Spinal cord (tissue), 10 donors: Measurements from ENCODE around the gene OSBP2. TPM values are rescaled to one million over a fixed set of nuclear protein-coding genes. Genes with fewer than 3 reads are reported as not detected.

Source experiments
- DNase-seq, 6 donors: peaks; one replicate each; pipeline versions ENCODE4 v3.0.0 to v3.0.0-alpha.2; 2013 to 2015; ENCODE audit warnings: low spot score in 6 of 6, low read depth in 4 of 6
- H3K27ac ChIP-seq: one replicate; pipeline ENCODE4 v1.5.1; 2013; ENCODE audit warnings: low read depth, low read length, control low read depth
- H3K27me3 ChIP-seq: one replicate; pipeline ENCODE4 v1.6.1; 2013; ENCODE audit warnings: low read length; ENCODE audit not compliant: control insufficient read depth, insufficient read depth
- H3K36me3 ChIP-seq: one replicate; pipeline ENCODE4 v1.6.1; 2013; ENCODE audit warnings: low read length; ENCODE audit not compliant: control insufficient read depth, insufficient read depth
- H3K4me1 ChIP-seq: one replicate; pipeline ENCODE4 v1.6.1; 2013; ENCODE audit warnings: low read length; ENCODE audit not compliant: control insufficient read depth, insufficient read depth
- H3K4me3 ChIP-seq: one replicate; pipeline ENCODE4 v1.5.1; 2013; ENCODE audit warnings: low read depth, low read length, control low read depth
- H3K9me3 ChIP-seq: one replicate; pipeline ENCODE4 v1.6.1; 2013; ENCODE audit warnings: low read length; ENCODE audit not compliant: control insufficient read depth, insufficient read depth
- WGBS: methylation state at CpG from one replicate; pipeline ENCODE4 v1.1.5; 2013; ENCODE audit warnings: missing lambda C conversion rate; ENCODE audit not compliant: insufficient coverage; 5-methylcytosine and 5-hydroxymethylcytosine counted together
- polyA plus RNA-seq, 2 donors: library from polyadenylated mRNA; unstranded; fragments of 120-200 nt; gene quantifications; one replicate each; pipeline ENCODE4 v1.2.1, GENCODE V29; 2013; ENCODE audit not compliant: insufficient read length in 2 of 2
- total RNA-seq, 2 donors: library from RNA; depleted of rRNA in 1 of 2; stranded (reverse); fragments of 120-200 nt in 1 of 2; fragments of >200 nt in 1 of 2; gene quantifications; one replicate each; pipeline versions ENCODE4 v1.2.3 to v1.2.4, GENCODE V29; 2013 to 2014
- donor health status: healthy.

OSBP2 gene
- total and polyA plus RNA-seq, 4 donors = 20.7 to 25.0 (median 22.4) TPM

- H3K4me1 ChIP-seq = peaks cover 66% of the 10 kb centered on the region
- H3K9me3 ChIP-seq = no peaks in the 10 kb centered on the region
- peaks cover 47% of the 10 kb centered on the region for H3K36me3 ChIP-seq
- WGBS = 98% methylated on average over 8 of the region's 9 CpGs
- no peak overlapping the region for H3K4me3 ChIP-seq
- H3K27ac ChIP-seq = no peak overlapping the region
- no peak for DNase-seq
- H3K27me3 ChIP-seq = no peaks in the 10 kb centered on the region
Observed at GRCh38 chr22:30873086-30873650, 178.5 kb downstream of the OSBP2 start.

DNA sequence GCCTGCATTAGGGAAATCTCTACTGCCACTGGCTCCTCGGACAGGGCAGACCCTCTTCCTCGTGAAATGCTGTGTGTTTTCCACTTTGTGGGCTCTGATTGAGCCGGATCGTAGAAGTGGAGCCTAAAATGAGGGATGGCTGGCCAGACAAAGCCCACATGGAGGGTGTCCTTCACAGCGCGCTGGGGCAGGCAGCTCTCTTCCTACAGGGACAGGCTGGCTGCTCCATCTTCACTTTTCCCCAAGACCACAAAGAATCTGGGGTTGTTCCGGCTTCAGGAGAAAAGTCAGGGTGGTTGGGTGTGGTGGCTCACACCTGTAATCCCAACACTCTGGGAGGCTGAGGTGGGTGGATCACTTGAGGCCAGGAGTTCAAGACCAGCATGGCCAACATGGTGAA is 179.0 kb downstream of the OSBP2 start:
- DNase-seq = no peak
- no peak overlapping the region for H3K27ac ChIP-seq
- 91% methylated on average over 4 of the region's 7 CpGs for WGBS
- peaks cover 66% of the 10 kb centered on the region for H3K4me1 ChIP-seq
- no peaks in the 10 kb centered on the region for H3K27me3 ChIP-seq
- no peaks in the 10 kb centered on the region for H3K9me3 ChIP-seq
- H3K4me3 ChIP-seq = no peak overlapping the region
- peaks cover 52% of the 10 kb centered on the region for H3K36me3 ChIP-seq

DNA sequence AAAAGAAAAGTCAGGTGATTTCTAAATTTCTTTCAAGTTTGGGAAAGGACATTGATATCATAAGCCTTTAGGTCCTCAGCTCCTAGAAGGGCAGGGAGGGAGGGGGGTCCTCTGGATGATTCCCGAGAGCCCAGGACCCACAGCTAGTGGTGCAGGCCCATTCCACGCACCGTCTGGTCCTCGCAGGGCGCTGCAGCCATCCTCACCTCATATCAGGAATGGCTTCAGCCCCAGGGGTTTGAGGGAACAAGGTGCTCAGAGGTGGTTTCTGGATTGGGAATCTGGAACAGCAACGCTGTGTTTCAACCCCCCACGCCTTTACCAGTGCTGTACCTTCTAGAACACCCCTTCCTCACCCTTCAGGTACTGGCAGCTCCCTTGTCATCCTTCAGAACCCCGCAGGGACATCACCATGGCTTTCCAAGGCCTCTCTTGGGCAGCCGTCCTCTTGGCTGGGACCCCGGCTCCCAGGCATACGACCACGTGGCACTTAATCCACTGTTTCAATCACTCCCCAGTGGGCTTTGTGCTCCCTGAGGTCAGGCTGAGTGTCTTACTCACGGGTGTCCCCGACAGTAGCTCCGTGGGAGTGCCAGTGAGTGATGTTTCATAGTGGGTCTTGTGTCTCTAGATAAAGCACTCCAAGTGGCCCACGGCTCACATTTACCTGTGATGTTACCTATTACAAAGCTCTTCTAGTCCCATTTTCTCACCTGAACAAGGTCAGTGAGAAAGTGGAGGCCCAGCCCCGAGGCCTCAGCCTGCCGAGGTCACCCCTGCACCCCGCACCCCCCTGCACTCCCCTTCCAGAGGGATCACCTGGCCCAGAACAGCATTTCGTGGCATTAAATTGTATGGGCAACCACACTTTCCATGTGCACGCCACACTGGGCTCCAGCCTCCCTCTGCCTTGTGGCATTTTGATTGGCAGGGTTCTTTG is 180.0 kb downstream of the OSBP2 start:
- 77% methylated on average over 12 of the region's 21 CpGs for WGBS
- H3K9me3 ChIP-seq = no peaks in the 10 kb centered on the region

GRCh38 chr22:30875481-30876215 is 181.0 kb downstream of the OSBP2 start:
- 87% methylated on average over 14 of the region's 17 CpGs for WGBS
- Histone ChIP-seq H3K27me3 (no peaks in the 10 kb centered on the region), H3K4me1 (peaks cover 68% of the 10 kb centered on the region), H3K36me3 (peaks cover 50% of the 10 kb centered on the region), H3K27ac (no peak overlapping the region), H3K4me3 (no peak overlapping the region), H3K9me3 (no peaks in the 10 kb centered on the region)
- no peak for DNase-seq

More for the DNA sequence above, 180.0 kb downstream of the OSBP2 start:
- H3K36me3 ChIP-seq = peaks cover 52% of the 10 kb centered on the region
- H3K4me3 ChIP-seq = no peak overlapping the region
- no peak for DNase-seq
- H3K4me1 ChIP-seq = peaks cover 70% of the 10 kb centered on the region
- H3K27ac ChIP-seq = no peak overlapping the region
- H3K27me3 ChIP-seq = no peaks in the 10 kb centered on the region

GRCh38 chr22:30876221-30876751 is 181.6 kb downstream of the OSBP2 start:
- Histone ChIP-seq H3K27me3 (no peaks in the 10 kb centered on the region), H3K4me3 (no peak overlapping the region), H3K9me3 (no peaks in the 10 kb centered on the region), H3K36me3 (peaks cover 48% of the 10 kb centered on the region), H3K4me1 (peaks cover 61% of the 10 kb centered on the region), H3K27ac (no peak overlapping the region)
- DNase-seq = no peak
- WGBS = 83% methylated on average over 9 of the region's 9 CpGs

GRCh38 chr22:30876915-30877553 is 182.4 kb downstream of the OSBP2 start:
- Histone ChIP-seq H3K27ac (no peak overlapping the region), H3K36me3 (peaks cover 49% of the 10 kb centered on the region), H3K4me1 (peaks cover 54% of the 10 kb centered on the region), H3K9me3 (no peaks in the 10 kb centered on the region), H3K27me3 (no peaks in the 10 kb centered on the region), H3K4me3 (no peak overlapping the region)
- DNase-seq = peak; percentile 19 to 94 (median 42)
- 18% methylated on average over 8 of the region's 9 CpGs for WGBS

GRCh38 chr22:30877662-30878515 is 183.2 kb downstream of the OSBP2 start:
- DNase-seq = peak in 2 of 6 donors; percentile 9 to 57
- Histone ChIP-seq H3K9me3 (no peaks in the 10 kb centered on the region), H3K27me3 (no peaks in the 10 kb centered on the region), H3K4me1 (peaks cover 45% of the 10 kb centered on the region), H3K27ac (no peak overlapping the region), H3K4me3 (no peak overlapping the region), H3K36me3 (peaks cover 52% of the 10 kb centered on the region)
- 60% methylated on average over 15 of the region's 15 CpGs for WGBS

DNA sequence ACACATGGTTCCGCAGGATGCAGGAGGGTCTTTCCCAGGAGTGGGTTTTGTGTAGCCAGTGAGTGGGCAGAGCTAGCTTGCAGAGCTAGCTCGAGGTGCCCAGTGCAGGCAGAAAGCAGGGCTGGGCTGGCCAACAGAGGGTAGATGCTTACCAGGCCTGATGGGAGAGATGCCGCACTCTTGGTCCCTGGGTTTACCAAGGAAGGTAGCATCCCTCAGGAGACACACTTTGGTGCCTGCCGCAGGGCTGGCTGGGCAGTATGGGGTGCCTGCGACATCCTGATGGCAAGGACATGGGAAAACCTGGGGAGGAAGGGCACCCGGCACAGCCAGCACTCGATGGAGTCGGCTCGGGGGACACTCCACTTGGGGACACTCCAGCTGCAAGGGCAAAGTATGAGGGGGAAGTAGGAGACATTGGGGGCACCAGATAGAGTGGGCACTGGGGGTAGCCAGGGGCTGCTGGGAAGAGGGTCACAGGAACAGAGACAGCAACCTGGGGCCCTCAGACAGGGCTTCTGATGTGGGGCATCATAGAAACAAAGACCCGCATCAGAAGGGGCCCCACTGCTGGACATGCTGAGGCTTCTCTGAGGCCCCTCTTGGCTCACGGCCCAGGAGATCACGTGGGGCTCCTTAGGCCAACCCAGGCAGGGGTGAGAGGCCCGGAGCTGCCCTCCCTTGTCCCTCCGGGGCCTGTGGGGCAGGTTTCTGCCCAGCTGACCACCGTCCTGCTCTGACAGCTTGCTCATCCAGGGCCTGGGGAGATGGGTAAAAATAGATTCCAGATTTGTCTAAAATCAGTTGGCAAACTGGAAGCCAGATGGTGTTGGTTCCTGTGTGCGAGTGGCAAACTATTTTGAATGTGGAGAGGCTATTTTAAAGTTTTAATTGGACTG is 184.1 kb downstream of the OSBP2 start:
- H3K27me3 ChIP-seq = no peaks in the 10 kb centered on the region
- peaks cover 40% of the 10 kb centered on the region for H3K4me1 ChIP-seq
- no peak overlapping the region for H3K27ac ChIP-seq
- H3K4me3 ChIP-seq = no peak overlapping the region
- WGBS = 62% methylated on average over 15 of the region's 16 CpGs
- peak in 3 of 6 donors; percentile 15 to 82 (median 37) for DNase-seq
- peaks cover 50% of the 10 kb centered on the region for H3K36me3 ChIP-seq
- no peaks in the 10 kb centered on the region for H3K9me3 ChIP-seq
